Measurements from ENCODE around the gene URM1. TPM values are rescaled to one million over a fixed set of nuclear protein-coding genes. Genes with fewer than 3 reads are reported as not detected.
"Not testable (repeated sequence)": the region's sequence is repeated elsewhere in the genome, so short reads cannot be mapped to it uniquely, and the experiment has no call there.

URM1 gene
- total RNA-seq, 1 experiment from 2014 or later, result 84.8 TPM

DNA sequence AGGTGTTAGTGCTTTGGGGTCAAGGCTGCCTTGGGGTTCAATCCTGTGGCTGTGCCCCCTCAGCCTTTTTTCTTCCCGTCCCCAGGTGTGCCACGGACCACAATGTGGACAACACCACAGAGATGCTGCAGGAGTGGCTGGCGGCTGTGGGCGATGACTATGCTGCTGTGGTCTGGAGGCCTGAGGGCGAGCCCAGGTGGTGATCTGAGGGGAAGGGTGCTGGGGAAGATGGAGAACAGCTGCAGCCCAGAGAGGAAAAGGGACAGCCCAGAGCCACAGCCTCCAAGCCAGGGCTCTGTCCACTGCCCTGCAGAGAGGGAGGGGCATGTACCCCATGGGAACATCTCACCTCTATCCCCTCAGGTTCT is 51.6 kb downstream of the URM1 start:
- CTCF ChIA-PET, result interaction anchor here (0.7 kb wide), 1 partner anchor 49 kb away, joined by 6 read pairs; no protein-coding TSS in a partner anchor
- Histone ChIP-seq H3K4me3 (ENCODE audit: low read depth, low read length, poor library complexity, severe bottlenecking) (no peak overlapping the region), H3K36me3 (ENCODE audit: insufficient read depth, low read length, poor library complexity, severe bottlenecking) (no peaks in the 10 kb centered on the region), H3K4me1 (ENCODE audit: insufficient read depth, low read length, poor library complexity, severe bottlenecking) (peaks cover 16% of the 10 kb centered on the region), H3K27me3 (replicated peaks; ENCODE audit: insufficient read depth, low read depth, low read length, poor library complexity) (no peaks in the 10 kb centered on the region), H3K27ac (ENCODE audit: low read depth, low read length, poor library complexity, severe bottlenecking) (no peak overlapping the region), H3K9me3 (ENCODE audit: low read depth, low read length, poor library complexity, severe bottlenecking) (no peaks in the 10 kb centered on the region)
- DNase-seq (ENCODE audit: low spot score), result no peak
- BruUV-seq (replicated peaks), result no TSS peak
- TF ChIP-seq, protein P1, sequence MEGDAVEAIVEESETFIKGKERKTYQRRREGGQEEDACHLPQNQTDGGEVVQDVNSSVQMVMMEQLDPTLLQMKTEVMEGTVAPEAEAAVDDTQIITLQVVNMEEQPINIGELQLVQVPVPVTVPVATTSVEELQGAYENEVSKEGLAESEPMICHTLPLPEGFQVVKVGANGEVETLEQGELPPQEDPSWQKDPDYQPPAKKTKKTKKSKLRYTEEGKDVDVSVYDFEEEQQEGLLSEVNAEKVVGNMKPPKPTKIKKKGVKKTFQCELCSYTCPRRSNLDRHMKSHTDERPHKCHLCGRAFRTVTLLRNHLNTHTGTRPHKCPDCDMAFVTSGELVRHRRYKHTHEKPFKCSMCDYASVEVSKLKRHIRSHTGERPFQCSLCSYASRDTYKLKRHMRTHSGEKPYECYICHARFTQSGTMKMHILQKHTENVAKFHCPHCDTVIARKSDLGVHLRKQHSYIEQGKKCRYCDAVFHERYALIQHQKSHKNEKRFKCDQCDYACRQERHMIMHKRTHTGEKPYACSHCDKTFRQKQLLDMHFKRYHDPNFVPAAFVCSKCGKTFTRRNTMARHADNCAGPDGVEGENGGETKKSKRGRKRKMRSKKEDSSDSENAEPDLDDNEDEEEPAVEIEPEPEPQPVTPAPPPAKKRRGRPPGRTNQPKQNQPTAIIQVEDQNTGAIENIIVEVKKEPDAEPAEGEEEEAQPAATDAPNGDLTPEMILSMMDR (conservative IDR thresholded peaks at IDR 0.05; ENCODE audit: low read depth, low read length), result no peak
- no peak for TF ChIP-seq EZH2 (IDR thresholded peaks at IDR 0.05; ENCODE audit: borderline replicate concordance, low read depth, low read length, poor library complexity, severe bottlenecking)
- intact Hi-C loops (cut with micrococcal nuclease; ENCODE audit: unreplicated experiment), result no loop called here
- POLR2A ChIA-PET (ENCODE audit: low non-redundant PET), result interaction anchor here (0.7 kb wide), 1 partner anchor 13 kb away, joined by 5 read pairs; no protein-coding TSS in a partner anchor

DNA sequence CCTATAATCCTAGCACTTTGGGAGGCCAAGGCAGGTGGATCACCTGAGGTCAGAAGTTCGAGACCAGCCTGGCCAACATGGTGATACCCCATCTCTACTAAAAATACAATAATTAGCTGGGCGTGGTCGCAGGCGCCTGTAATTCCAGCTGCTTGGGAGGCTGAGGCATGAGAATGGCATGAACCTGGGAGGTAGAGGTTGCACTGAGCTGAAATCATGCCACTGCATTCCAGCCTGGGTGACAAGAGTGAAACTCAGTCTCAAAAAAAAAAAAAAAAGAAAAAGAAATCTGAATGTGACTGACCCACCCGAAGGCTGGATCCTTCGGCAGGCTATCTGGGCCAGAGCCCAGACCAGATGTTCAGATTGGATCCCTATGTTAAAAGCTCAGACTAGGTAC is 52.2 kb downstream of the URM1 start:
- H3K27me3 ChIP-seq (replicated peaks; ENCODE audit: insufficient read depth, low read depth, low read length, poor library complexity); H3K4me3 ChIP-seq (ENCODE audit: low read depth, low read length, poor library complexity, severe bottlenecking); H3K9me3 ChIP-seq (ENCODE audit: low read depth, low read length, poor library complexity, severe bottlenecking); intact Hi-C loops (cut with micrococcal nuclease; ENCODE audit: unreplicated experiment); H3K36me3 ChIP-seq (ENCODE audit: insufficient read depth, low read length, poor library complexity, severe bottlenecking); H3K27ac ChIP-seq (ENCODE audit: low read depth, low read length, poor library complexity, severe bottlenecking); BruUV-seq (replicated peaks); DNase-seq (ENCODE audit: low spot score): not testable (repeated sequence)
- ChIA-PET CTCF (interaction anchor here (0.7 kb wide), 1 partner anchor 49 kb away, joined by 6 read pairs; no protein-coding TSS in a partner anchor), POLR2A (ENCODE audit: low non-redundant PET) (interaction anchor here (0.7 kb wide), 1 partner anchor 13 kb away, joined by 5 read pairs; no protein-coding TSS in a partner anchor)
- peaks cover 16% of the 10 kb centered on the region for H3K4me1 ChIP-seq (ENCODE audit: insufficient read depth, low read length, poor library complexity, severe bottlenecking)

DNA sequence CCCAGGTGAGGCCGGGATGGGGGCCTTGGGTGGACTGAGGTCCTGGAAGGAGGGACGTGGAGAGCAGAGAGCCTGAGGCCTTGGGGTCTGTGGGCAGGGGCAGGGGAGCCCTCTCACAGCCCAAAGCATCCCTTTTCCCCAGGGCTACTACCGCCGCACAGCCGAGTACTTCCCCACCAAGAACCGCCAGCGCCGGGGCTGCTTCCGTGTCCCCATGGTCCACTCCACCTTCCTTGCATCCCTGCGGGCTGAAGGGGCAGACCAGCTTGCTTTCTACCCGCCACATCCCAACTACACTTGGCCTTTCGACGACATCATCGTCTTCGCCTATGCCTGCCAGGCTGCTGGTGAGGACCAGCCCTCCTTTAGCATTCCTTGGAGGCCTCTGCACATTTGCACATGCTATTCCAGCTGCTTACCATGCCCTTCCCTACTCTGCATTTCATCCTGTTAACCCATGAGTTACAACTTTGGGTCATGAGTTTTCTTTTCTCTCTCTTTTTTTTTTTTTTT is 53.1 kb downstream of the URM1 start:
- H3K27me3 ChIP-seq (replicated peaks; ENCODE audit: insufficient read depth, low read depth, low read length, poor library complexity), result no peaks in the 10 kb centered on the region
- no peak overlapping the region for H3K27ac ChIP-seq (ENCODE audit: low read depth, low read length, poor library complexity, severe bottlenecking)
- ChIA-PET CTCF (no interaction called here), POLR2A (ENCODE audit: low non-redundant PET) (no interaction called here)
- TF ChIP-seq EZH2 (IDR thresholded peaks at IDR 0.05; ENCODE audit: borderline replicate concordance, low read depth, low read length, poor library complexity, severe bottlenecking), result no peak
- TF ChIP-seq, protein P1 (conservative IDR thresholded peaks at IDR 0.05; ENCODE audit: low read depth, low read length), result no peak
- intact Hi-C loops (cut with micrococcal nuclease; ENCODE audit: unreplicated experiment), result no loop called here
- DNase-seq (ENCODE audit: low spot score), result no peak
- no TSS peak for BruUV-seq (replicated peaks)
- H3K4me1 ChIP-seq (ENCODE audit: insufficient read depth, low read length, poor library complexity, severe bottlenecking), result peaks cover 9% of the 10 kb centered on the region
- no peak overlapping the region for H3K4me3 ChIP-seq (ENCODE audit: low read depth, low read length, poor library complexity, severe bottlenecking)
- no peaks in the 10 kb centered on the region for H3K9me3 ChIP-seq (ENCODE audit: low read depth, low read length, poor library complexity, severe bottlenecking)
- no peaks in the 10 kb centered on the region for H3K36me3 ChIP-seq (ENCODE audit: insufficient read depth, low read length, poor library complexity, severe bottlenecking)

Measured in A673 (cell line).